ENCODE results near the gene ATF2. TPM values are rescaled to one million over a fixed set of nuclear protein-coding genes. Genes with fewer than 3 reads are reported as not detected.

ATF2 gene
- total RNA-seq, 6 experiments from 2014 or later, result 34.1 to 43.9 (median 38.2) TPM

GRCh38 chr2:175195012-175195411, 27.0 kb upstream of the ATF2 start:
- Mint-ChIP-seq H3K9me3 (peaks cover 8% of the 10 kb centered on the region), H3K4me3 (no peak overlapping the region), H3K27me3 (ENCODE audit: insufficient read depth) (peaks cover 6% of the 10 kb centered on the region), H3K4me1 (ENCODE audit: low read depth) (no peaks in the 10 kb centered on the region), H3K27ac (no peak overlapping the region), H3K36me3 (ENCODE audit: low read depth) (no peaks in the 10 kb centered on the region)
- no peak for DNase-seq
- TF ChIP-seq CTCF (IDR thresholded peaks at IDR 0.05), result no peak

- no peak for DNase-seq
- TF ChIP-seq CTCF (IDR thresholded peaks at IDR 0.05), result no peak
- H3K36me3 Mint-ChIP-seq (ENCODE audit: low read depth), result no peaks in the 10 kb centered on the region
- H3K4me1 Mint-ChIP-seq (ENCODE audit: low read depth), result no peaks in the 10 kb centered on the region
- peaks cover 6% of the 10 kb centered on the region for H3K27me3 Mint-ChIP-seq (ENCODE audit: insufficient read depth)
- no peak overlapping the region for H3K27ac Mint-ChIP-seq
- H3K9me3 Mint-ChIP-seq, result peaks cover 8% of the 10 kb centered on the region
- H3K4me3 Mint-ChIP-seq, result no peak overlapping the region
Observed at GRCh38 chr2:175188761-175189160, 20.8 kb upstream of the ATF2 start.

- peaks cover 5% of the 10 kb centered on the region for H3K27me3 Mint-ChIP-seq (ENCODE audit: insufficient read depth)
- H3K27ac Mint-ChIP-seq, result no peak overlapping the region
- no peaks in the 10 kb centered on the region for H3K4me1 Mint-ChIP-seq (ENCODE audit: low read depth)
- DNase-seq, result peak; percentile 50
- H3K4me3 Mint-ChIP-seq, result no peak overlapping the region
- peaks cover 8% of the 10 kb centered on the region for H3K9me3 Mint-ChIP-seq
- H3K36me3 Mint-ChIP-seq (ENCODE audit: low read depth), result no peaks in the 10 kb centered on the region
- peak; percentile 60 for TF ChIP-seq CTCF (IDR thresholded peaks at IDR 0.05)
Observed at GRCh38 chr2:175187378-175187777, 19.4 kb upstream of the ATF2 start.

- Mint-ChIP-seq H3K4me3 (no peak overlapping the region), H3K9me3 (no peaks in the 10 kb centered on the region), H3K27ac (no peak overlapping the region), H3K27me3 (ENCODE audit: insufficient read depth) (no peaks in the 10 kb centered on the region), H3K36me3 (ENCODE audit: low read depth) (peaks cover 15% of the 10 kb centered on the region), H3K4me1 (ENCODE audit: low read depth) (peaks cover 21% of the 10 kb centered on the region)
- no peak for TF ChIP-seq CTCF (IDR thresholded peaks at IDR 0.05)
- DNase-seq, result no peak
Observed at GRCh38 chr2:175183674-175184073, 15.7 kb upstream of the ATF2 start.

GRCh38 chr2:175181877-175182308, 13.9 kb upstream of the ATF2 start:
- no peak for DNase-seq
- no peaks in the 10 kb centered on the region for H3K27me3 Mint-ChIP-seq (ENCODE audit: insufficient read depth)
- no peak for TF ChIP-seq CTCF (IDR thresholded peaks at IDR 0.05)
- H3K36me3 Mint-ChIP-seq (ENCODE audit: low read depth), result peaks cover 20% of the 10 kb centered on the region
- H3K9me3 Mint-ChIP-seq, result no peaks in the 10 kb centered on the region
- H3K4me1 Mint-ChIP-seq (ENCODE audit: low read depth), result peaks cover 26% of the 10 kb centered on the region
- H3K4me3 Mint-ChIP-seq, result peak overlapping the region; percentile 95
- H3K27ac Mint-ChIP-seq, result peak overlapping the region; percentile 93

Measured in HFFc6 (cell line).